ENCODE data around the gene CFAP68.
"Not testable (repeated sequence)": the region's sequence is repeated elsewhere in the genome, so short reads cannot be mapped to it uniquely, and the experiment has no call there.

CFAP68 gene

DNA sequence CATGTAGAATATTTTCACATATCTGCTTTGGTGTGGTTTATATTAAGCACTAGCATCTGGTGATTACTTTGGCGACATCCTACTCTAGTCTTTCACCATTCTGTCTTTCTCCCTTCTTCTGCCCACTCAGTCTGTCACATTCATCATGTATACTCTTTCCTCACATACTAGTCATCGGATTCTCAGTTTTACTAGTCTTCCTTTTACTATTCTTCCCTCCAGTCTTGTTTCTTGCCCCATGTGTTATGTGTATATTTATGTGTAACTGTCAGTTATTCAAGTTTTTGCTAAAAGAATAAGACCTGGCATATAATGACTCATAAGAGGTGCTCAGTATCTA, 53.2 kb downstream of the CFAP68 start:
- no peaks in the 10 kb centered on the region for H3K36me3 ChIP-seq (ENCODE audit: control insufficient read depth in 2 of 2, insufficient read depth in 2 of 2, low read length in 2 of 2)
- no peak overlapping the region for H3K4me3 ChIP-seq (ENCODE audit: low read length in 2 of 2)
- no peaks in the 10 kb centered on the region for H3K27me3 ChIP-seq (ENCODE audit: control insufficient read depth in 1 of 2, insufficient read depth in 2 of 2, low read length in 2 of 2)
- no peaks in the 10 kb centered on the region for H3K9me3 ChIP-seq (ENCODE audit: control insufficient read depth in 2 of 2, low read length in 2 of 2)
- peaks cover 23% of the 10 kb centered on the region for H3K4me1 ChIP-seq (ENCODE audit: control insufficient read depth, insufficient read depth, low read length)
- H3K9ac ChIP-seq (ENCODE audit: low read length in 2 of 2) = no peak overlapping the region
- no peak overlapping the region for H3K27ac ChIP-seq (ENCODE audit: low read length)

GRCh38 chr11:111933176-111933575, 53.8 kb downstream of the CFAP68 start:
- not testable (repeated sequence) for H3K9me3 ChIP-seq (ENCODE audit: control insufficient read depth in 2 of 2, low read length in 2 of 2); H3K27ac ChIP-seq (ENCODE audit: low read length); H3K36me3 ChIP-seq (ENCODE audit: control insufficient read depth in 2 of 2, insufficient read depth in 2 of 2, low read length in 2 of 2); H3K9ac ChIP-seq (ENCODE audit: low read length in 2 of 2); H3K27me3 ChIP-seq (ENCODE audit: control insufficient read depth in 1 of 2, insufficient read depth in 2 of 2, low read length in 2 of 2); H3K4me3 ChIP-seq (ENCODE audit: low read length in 2 of 2)
- H3K4me1 ChIP-seq (ENCODE audit: control insufficient read depth, insufficient read depth, low read length) = peaks cover 29% of the 10 kb centered on the region

DNA sequence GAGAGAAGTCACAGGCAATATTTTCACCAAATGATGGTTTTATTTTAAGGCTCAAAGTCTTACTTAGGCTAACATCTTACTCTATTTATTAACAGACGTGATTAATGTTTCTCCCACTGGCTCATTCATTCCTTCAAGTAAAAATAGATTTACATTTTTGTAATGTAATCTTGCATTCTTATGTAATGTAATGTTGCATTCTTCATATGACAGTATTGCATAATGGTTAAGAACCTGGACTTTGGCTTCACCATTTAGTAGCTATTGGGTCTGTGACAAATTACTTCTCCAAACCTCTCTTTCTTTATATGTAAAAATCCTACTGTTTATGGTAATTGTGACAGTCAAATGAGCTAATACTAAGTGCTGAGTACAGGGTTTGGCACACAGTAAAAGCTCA, 54.5 kb downstream of the CFAP68 start:
- peaks cover 34% of the 10 kb centered on the region for H3K4me1 ChIP-seq (ENCODE audit: control insufficient read depth, insufficient read depth, low read length)
- no peaks in the 10 kb centered on the region for H3K27me3 ChIP-seq (ENCODE audit: control insufficient read depth in 1 of 2, insufficient read depth in 2 of 2, low read length in 2 of 2)
- no peak overlapping the region for H3K27ac ChIP-seq (ENCODE audit: low read length)
- no peak overlapping the region for H3K4me3 ChIP-seq (ENCODE audit: low read length in 2 of 2)
- no peaks in the 10 kb centered on the region for H3K9me3 ChIP-seq (ENCODE audit: control insufficient read depth in 2 of 2, low read length in 2 of 2)
- no peak overlapping the region for H3K9ac ChIP-seq (ENCODE audit: low read length in 2 of 2)
- H3K36me3 ChIP-seq (ENCODE audit: control insufficient read depth in 2 of 2, insufficient read depth in 2 of 2, low read length in 2 of 2) = no peaks in the 10 kb centered on the region

GRCh38 chr11:111934306-111934705, 55.0 kb downstream of the CFAP68 start:
- Histone ChIP-seq H3K27me3 (ENCODE audit: control insufficient read depth in 1 of 2, insufficient read depth in 2 of 2, low read length in 2 of 2) (no peaks in the 10 kb centered on the region), H3K27ac (ENCODE audit: low read length) (no peak overlapping the region), H3K9me3 (ENCODE audit: control insufficient read depth in 2 of 2, low read length in 2 of 2) (no peaks in the 10 kb centered on the region), H3K9ac (ENCODE audit: low read length in 2 of 2) (no peak overlapping the region), H3K36me3 (ENCODE audit: control insufficient read depth in 2 of 2, insufficient read depth in 2 of 2, low read length in 2 of 2) (no peaks in the 10 kb centered on the region), H3K4me3 (ENCODE audit: low read length in 2 of 2) (no peak overlapping the region), H3K4me1 (ENCODE audit: control insufficient read depth, insufficient read depth, low read length) (peaks cover 39% of the 10 kb centered on the region)

Data from stomach smooth muscle (tissue), 2 donors.